ENCODE measurements around the gene PLN.

PLN gene

DNA sequence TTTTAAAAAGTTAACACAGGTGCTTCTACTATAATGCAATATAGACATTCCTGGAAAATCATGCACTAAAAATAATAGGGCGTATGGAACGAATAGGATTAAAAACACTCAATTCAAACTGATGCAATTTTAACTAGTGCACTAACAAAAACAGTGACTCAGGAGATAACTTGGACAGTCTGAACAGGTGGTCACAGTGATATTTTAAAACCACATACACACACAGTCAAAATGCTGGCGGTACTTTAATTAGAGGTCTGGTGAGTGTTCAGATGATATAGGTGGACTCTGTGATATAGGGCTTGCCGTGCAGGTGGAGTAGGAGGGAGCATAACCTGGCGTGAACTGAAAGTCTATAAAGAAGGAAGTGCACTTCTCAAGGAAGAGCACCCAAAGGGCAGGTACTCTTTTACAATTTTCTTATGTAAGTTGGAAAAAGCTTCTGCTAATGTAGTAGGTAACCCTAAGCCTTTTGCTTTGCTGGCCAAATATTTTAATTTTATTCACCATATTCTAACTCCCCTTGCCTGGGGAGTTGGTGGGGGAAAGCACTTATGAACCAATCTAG is 41.9 kb upstream of the PLN start:
- TF ChIP-seq, protein P1, sequence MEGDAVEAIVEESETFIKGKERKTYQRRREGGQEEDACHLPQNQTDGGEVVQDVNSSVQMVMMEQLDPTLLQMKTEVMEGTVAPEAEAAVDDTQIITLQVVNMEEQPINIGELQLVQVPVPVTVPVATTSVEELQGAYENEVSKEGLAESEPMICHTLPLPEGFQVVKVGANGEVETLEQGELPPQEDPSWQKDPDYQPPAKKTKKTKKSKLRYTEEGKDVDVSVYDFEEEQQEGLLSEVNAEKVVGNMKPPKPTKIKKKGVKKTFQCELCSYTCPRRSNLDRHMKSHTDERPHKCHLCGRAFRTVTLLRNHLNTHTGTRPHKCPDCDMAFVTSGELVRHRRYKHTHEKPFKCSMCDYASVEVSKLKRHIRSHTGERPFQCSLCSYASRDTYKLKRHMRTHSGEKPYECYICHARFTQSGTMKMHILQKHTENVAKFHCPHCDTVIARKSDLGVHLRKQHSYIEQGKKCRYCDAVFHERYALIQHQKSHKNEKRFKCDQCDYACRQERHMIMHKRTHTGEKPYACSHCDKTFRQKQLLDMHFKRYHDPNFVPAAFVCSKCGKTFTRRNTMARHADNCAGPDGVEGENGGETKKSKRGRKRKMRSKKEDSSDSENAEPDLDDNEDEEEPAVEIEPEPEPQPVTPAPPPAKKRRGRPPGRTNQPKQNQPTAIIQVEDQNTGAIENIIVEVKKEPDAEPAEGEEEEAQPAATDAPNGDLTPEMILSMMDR (IDR thresholded peaks at IDR 0.05; ENCODE audit: insufficient read depth, low read depth, low read length, missing control alignments): no peak
- no peak overlapping the region for H3K4me3 ChIP-seq (ENCODE audit: low read length)
- DNase-seq (ENCODE audit: low read depth): no peak

DNA sequence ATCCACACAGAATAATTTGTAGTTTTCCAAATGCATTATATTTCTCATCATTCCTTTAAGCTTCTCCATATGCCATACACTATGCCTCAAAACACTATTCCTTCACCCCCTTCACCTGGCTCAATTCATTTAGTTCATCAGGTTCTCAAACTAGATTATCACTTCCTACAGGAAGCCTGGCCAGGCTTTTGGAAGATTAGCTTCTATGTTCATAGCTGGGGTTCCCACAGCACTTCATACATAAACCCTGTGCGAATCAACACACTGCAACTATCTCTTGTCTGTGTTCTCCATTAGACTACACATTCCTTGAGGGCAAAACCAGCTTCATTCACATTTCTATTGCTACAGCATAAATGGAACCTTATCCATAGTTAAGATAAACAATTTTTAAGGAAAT is 40.5 kb upstream of the PLN start:
- TF ChIP-seq, protein P1 (IDR thresholded peaks at IDR 0.05; ENCODE audit: insufficient read depth, low read depth, low read length, missing control alignments): no peak
- no peak overlapping the region for H3K4me3 ChIP-seq (ENCODE audit: low read length)
- no peak for DNase-seq (ENCODE audit: low read depth)

DNA sequence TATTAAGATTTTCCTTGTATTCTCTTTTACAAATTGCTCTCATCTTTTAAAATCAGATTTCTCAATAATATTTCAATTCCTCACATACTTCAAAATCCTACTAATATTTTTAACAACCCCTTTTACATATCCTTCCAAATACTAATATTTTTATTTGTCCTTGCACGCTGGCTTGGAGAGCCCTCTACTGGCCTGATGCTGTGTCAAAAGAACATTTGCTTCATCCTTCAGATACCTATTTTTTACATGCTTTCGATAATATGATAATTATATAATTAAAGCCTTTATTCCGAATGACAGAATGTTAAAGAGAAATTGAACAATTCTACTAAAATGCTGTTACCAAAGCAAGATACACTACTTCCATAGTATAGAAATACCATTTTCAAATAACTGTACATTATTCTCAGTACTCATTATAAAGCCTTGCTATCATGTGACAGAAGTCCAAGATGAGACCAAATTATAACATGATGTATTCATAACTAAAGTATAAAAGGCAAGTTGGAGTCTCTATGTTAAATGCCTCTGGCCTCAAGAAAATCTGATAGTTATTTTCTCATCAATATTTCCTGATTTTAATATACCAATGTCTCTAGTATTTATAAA is 39.0 kb upstream of the PLN start:
- DNase-seq (ENCODE audit: low read depth): peak; percentile 47
- TF ChIP-seq, protein P1 (IDR thresholded peaks at IDR 0.05; ENCODE audit: insufficient read depth, low read depth, low read length, missing control alignments): peak; percentile 73
- no peak overlapping the region for H3K4me3 ChIP-seq (ENCODE audit: low read length)

DNA sequence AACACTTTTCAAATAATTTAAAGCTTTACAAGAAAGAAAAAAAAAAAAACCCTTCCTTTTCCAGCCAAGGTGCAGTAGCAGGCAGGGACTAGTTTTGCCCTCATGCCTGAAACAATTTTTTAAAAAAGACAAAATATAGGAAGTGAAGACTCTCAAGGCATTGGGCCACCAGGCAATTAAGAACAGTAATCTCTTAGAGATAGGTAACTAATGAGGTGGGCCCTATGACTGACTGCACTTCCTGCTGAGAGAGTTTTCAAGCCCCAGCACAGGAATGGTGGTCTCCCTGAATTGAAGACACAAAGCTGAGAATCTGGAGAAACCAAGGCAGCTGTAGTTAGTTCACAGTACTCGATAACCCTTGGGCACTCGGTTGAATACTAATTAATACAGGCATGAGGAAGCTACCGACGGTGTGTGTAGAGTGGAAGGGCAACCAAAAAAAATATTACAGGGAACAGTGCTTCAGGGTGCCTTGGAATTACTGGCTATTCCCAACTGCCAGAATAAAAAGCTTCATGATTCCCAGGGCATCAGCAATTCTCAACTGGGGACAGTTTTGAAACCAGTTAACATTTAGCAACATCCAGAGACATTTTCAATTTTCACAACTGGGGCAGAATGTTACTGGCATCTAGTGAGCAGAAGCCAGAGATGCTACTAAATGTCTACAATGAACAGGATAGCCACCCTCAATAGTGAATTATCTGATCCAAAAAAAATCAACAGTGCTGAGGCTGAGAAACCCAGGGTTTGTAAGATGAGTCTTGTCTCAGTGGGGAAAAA is 36.0 kb upstream of the PLN start:
- H3K4me3 ChIP-seq (ENCODE audit: low read length): no peak overlapping the region
- TF ChIP-seq, protein P1 (IDR thresholded peaks at IDR 0.05; ENCODE audit: insufficient read depth, low read depth, low read length, missing control alignments): no peak
- DNase-seq (ENCODE audit: low read depth): no peak

DNA sequence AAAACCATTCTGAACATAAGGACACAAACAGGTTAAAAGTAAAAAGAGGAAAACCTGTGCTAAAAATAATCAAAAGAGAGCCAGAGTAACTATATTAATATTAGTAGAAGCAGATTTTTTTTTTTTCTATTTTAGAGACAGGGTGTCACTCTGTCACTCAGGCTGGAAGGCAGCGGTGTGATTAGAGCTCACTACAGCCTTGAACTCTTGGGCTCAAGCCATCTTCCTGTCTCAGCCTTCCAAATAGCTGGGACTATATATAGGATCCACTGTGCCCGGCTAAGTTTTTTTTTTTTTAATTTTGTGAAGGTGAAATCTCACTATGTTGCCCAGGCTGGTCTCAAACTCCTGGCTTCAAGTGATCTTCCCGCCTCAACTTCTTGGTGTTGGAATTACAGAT is 33.4 kb upstream of the PLN start:
- TF ChIP-seq, protein P1 (IDR thresholded peaks at IDR 0.05; ENCODE audit: insufficient read depth, low read depth, low read length, missing control alignments): no peak
- DNase-seq (ENCODE audit: low read depth): no peak

DNA sequence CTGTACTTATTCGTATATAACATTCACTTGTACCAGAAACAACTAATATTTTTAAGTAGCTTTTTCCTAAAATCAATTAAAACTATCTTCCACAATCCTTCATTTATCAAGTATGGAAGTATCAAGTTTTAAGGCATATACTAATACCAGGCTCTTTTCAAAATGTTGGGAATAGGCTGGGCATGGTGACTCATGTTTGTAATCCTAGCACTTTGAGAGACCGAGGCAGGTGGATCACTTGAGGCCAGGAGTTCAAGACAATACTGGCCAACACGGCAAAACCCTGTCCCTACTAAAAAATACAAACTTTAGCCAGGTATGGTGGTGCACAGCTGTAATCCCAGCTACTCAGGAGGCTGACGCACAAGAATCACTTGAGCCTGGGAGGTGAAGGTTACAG is 25.7 kb upstream of the PLN start:
- TF ChIP-seq, protein P1 (IDR thresholded peaks at IDR 0.05; ENCODE audit: insufficient read depth, low read depth, low read length, missing control alignments): no peak
- DNase-seq (ENCODE audit: low read depth): no peak
- no peak overlapping the region for H3K4me3 ChIP-seq (ENCODE audit: low read length)

More for the DNA sequence above, 33.4 kb upstream of the PLN start:
- H3K4me3 ChIP-seq (ENCODE audit: low read length): no peak overlapping the region

Measured in epithelial cell of esophagus (primary cell).